Caco-2 (cell line): Measurements from ENCODE around the gene ENO1. TPM values are rescaled to one million over a fixed set of nuclear protein-coding genes. Genes with fewer than 3 reads are reported as not detected.

Experiments used
- BruUV-seq: library from RNA; stranded (reverse); fragments of 400-500 nt; replicated peaks from 2 replicates; lab custom pipeline; 2021; lab: Mats Ljungman, UMichigan
- CTCF ChIA-PET: fragments of 300-600 bp; sonication (Branson Sonifier 250); formaldehyde crosslinking; loops from one replicate; lab custom pipeline; 2022; ENCODE audit warnings: antibody characterized with exemption; lab: Charles Lee
- POLR2A ChIA-PET: fragments of 300-600 bp; sonication (Branson Sonifier 250); formaldehyde crosslinking; loops from one replicate; lab custom pipeline; 2022; ENCODE audit warnings: antibody characterized with exemption; lab: Charles Lee
- DNase-seq, 2 experiments: peaks; one replicate each; pipeline versions ENCODE4 v3.0.0 to v3.0.0-alpha.2; 2020 to 2022
- H3K27me3 ChIP-seq: replicated peaks from 2 replicates; pipeline ENCODE4 v1.6.0; 2011; ENCODE audit warnings: low read length; ENCODE audit not compliant: control insufficient read depth, insufficient read depth
- H3K36me3 ChIP-seq: 2 replicates; pipeline ENCODE4 v1.5.1; 2011; ENCODE audit warnings: low read length; ENCODE audit not compliant: control insufficient read depth, insufficient read depth
- H3K4me1 ChIP-seq: fragments of 250-450 bp; sonication (Bioruptor Pico); 2 replicates; pipeline ENCODE4 v1.5.1; 2020; ENCODE audit warnings: mild to moderate bottlenecking
- H3K4me3 ChIP-seq: 2 replicates; pipeline ENCODE4 v1.5.1; 2011; ENCODE audit warnings: low read depth, mild to moderate bottlenecking, control low read depth, low read length
- H3K9me3 ChIP-seq: fragments of 250-450 bp; sonication (Bioruptor Pico); 2 replicates; pipeline ENCODE4 v1.5.1; 2020; ENCODE audit warnings: mild to moderate bottlenecking, moderate library complexity
- H3K27ac Mint-ChIP-seq: one replicate; pipeline ENCODE4 v1.8.0; 2022; ENCODE audit warnings: mixed read lengths; ENCODE audit not compliant: unreplicated experiment
- H3K27me3 Mint-ChIP-seq: one replicate; pipeline ENCODE4 v1.8.0; 2022; ENCODE audit warnings: mixed read lengths; ENCODE audit not compliant: insufficient read depth, unreplicated experiment
- H3K36me3 Mint-ChIP-seq: one replicate; pipeline ENCODE4 v1.8.0; 2022; ENCODE audit warnings: mild to moderate bottlenecking, mixed read lengths; ENCODE audit not compliant: insufficient read depth, unreplicated experiment
- H3K4me1 Mint-ChIP-seq: one replicate; pipeline ENCODE4 v1.8.0; 2022; ENCODE audit warnings: low read depth, mixed read lengths; ENCODE audit not compliant: unreplicated experiment
- H3K4me3 Mint-ChIP-seq: one replicate; pipeline ENCODE4 v1.8.0; 2022; ENCODE audit warnings: mild to moderate bottlenecking, moderate library complexity, mixed read lengths; ENCODE audit not compliant: unreplicated experiment
- H3K9me3 Mint-ChIP-seq: one replicate; pipeline ENCODE4 v1.8.0; 2022; ENCODE audit warnings: mixed read lengths; ENCODE audit not compliant: unreplicated experiment
- intact Hi-C: fragments of 100-400 bp; cut with micrococcal nuclease; formaldehyde crosslinking; loops from one replicate; pipeline ENCODE4 v1.10.0; 2022; ENCODE audit not compliant: unreplicated experiment
- total RNA-seq: library from RNA; stranded (reverse); gene quantifications from 2 replicates; pipeline ENCODE4 v1.2.3, GENCODE V29; 2022
- TF ChIP-seq, protein P1 (sequence below), 2 experiments: fragments of 200-600 bp in 1 of 2; IDR thresholded peaks; 1 replicate in 1 of 2; 2 replicates in 1 of 2; pipeline versions ENCODE4 v1.5.1 to v1.8.0; 2011 to 2022; ENCODE audit warnings: antibody characterized with exemption in 1 of 2, control low read depth in 1 of 2, inconsistent platforms in 1 of 2, low read depth in 1 of 2, low read length in 1 of 2, mild to moderate bottlenecking in 1 of 2, moderate library complexity in 1 of 2; ENCODE audit not compliant: insufficient read depth in 1 of 2, severe bottlenecking in 1 of 2, unreplicated experiment in 1 of 2

The ENO1 gene
- total RNA-seq, 1 experiment from 2014 or later: 934 TPM

DNA sequence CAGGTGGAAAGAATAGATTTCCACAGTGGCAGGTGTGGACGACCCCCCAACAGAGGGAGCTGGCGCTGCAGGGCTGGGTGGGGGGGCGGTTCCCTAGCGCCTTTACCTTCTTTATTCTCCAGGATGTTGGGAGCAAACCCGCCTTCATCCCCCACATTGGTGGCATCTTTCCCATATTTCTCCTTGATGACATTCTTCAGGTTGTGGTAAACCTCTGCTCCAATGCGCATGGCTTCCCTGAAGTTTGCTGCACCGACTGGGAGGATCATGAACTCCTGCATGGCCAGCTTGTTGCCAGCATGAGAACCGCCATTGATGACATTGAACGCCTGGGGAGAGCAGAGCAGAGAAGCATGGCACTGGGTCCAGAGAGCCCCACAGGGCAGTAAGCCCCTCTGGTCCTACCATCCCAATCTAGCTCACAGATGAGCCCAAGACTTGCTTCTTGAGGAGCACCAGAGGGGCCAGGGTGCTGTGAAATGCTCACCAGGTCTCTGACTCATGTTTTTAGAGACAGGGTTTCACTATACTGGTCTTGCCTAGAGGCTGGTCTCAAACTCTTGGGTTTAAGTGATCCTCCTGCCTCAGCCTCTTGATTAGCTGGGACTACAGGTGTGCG is 12.2 kb downstream of the ENO1 start:
- Histone ChIP-seq H3K36me3 (peaks cover 19% of the 10 kb centered on the region), H3K4me1 (no peaks in the 10 kb centered on the region), H3K27me3 (no peaks in the 10 kb centered on the region), H3K9me3 (no peaks in the 10 kb centered on the region), H3K4me3 (no peak overlapping the region)
- H3K9me3 Mint-ChIP-seq: no peaks in the 10 kb centered on the region
- intact Hi-C loops: no loop called here
- CTCF ChIA-PET: no interaction called here
- no peaks in the 10 kb centered on the region for H3K27me3 Mint-ChIP-seq
- no TSS peak for BruUV-seq
- H3K27ac Mint-ChIP-seq: no peak overlapping the region
- TF ChIP-seq, protein P1, sequence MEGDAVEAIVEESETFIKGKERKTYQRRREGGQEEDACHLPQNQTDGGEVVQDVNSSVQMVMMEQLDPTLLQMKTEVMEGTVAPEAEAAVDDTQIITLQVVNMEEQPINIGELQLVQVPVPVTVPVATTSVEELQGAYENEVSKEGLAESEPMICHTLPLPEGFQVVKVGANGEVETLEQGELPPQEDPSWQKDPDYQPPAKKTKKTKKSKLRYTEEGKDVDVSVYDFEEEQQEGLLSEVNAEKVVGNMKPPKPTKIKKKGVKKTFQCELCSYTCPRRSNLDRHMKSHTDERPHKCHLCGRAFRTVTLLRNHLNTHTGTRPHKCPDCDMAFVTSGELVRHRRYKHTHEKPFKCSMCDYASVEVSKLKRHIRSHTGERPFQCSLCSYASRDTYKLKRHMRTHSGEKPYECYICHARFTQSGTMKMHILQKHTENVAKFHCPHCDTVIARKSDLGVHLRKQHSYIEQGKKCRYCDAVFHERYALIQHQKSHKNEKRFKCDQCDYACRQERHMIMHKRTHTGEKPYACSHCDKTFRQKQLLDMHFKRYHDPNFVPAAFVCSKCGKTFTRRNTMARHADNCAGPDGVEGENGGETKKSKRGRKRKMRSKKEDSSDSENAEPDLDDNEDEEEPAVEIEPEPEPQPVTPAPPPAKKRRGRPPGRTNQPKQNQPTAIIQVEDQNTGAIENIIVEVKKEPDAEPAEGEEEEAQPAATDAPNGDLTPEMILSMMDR (IDR thresholded peaks at IDR 0.05; ENCODE audit: insufficient read depth in 1 of 2, low read depth in 1 of 2, low read length in 1 of 2, severe bottlenecking in 1 of 2, unreplicated experiment in 1 of 2): no peak
- POLR2A ChIA-PET: interaction anchor here (0.6 to 0.7 kb wide), 2 partner anchors 14 kb away, joined by 4 to 7 read pairs; no protein-coding TSS in a partner anchor
- peaks cover 98% of the 10 kb centered on the region for H3K36me3 Mint-ChIP-seq
- DNase-seq: no peak
- no peak overlapping the region for H3K4me3 Mint-ChIP-seq
- H3K4me1 Mint-ChIP-seq: peaks cover 12% of the 10 kb centered on the region

DNA sequence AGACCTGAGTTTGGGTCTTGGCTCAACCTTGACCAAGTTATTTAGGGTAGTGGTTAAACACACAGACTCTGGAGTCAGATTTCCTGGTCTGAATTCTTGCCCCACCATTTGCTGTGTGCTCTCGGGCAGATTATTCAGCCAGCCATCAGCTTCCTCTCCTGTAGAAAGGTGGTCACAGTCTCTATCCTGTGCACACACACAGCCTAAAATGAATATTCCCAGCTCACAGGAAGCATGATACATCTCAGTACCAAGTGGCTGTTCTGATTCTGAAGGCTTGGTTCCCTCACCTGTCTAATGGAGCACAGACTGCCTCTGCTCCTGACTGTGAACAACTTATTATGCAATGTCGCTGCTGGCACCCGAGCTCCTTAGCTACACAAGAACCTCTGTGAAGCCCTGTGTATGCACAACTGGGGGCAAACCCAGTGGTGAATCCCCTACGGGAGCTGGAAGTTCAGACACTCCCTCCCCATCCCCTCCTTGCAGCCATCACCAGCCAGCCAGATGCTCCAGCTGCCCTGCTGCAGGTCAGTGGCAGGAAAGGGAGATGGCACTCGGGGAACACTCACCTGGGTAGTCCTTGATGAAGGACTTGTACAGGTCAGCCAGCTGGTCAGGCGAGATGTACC is 13.7 kb downstream of the ENO1 start:
- CTCF ChIA-PET: no interaction called here
- peaks cover 98% of the 10 kb centered on the region for H3K36me3 Mint-ChIP-seq
- BruUV-seq: no TSS peak

DNA sequence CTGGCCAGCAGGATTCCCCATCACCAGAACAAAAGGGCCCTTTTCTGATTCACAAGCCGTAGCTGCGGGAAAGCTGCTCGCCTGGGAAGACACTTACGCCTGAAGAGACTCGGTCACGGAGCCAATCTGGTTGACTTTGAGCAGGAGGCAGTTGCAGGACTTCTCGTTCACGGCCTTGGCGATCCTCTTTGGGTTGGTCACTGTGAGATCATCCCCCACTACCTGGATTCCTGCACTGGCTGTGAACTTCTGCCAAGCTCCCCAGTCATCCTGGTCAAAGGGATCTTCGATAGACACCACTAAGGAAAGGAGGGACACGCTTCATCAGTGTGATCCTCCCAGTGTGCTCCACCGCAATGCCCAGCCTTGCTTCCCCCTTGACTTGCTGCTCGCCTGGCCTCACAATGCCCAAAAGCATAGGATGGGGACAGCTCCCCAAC is 14.7 kb downstream of the ENO1 start:
- Histone ChIP-seq H3K4me3 (no peak overlapping the region), H3K4me1 (peaks cover 8% of the 10 kb centered on the region), H3K36me3 (peaks cover 20% of the 10 kb centered on the region), H3K9me3 (no peaks in the 10 kb centered on the region), H3K27me3 (no peaks in the 10 kb centered on the region)
- Mint-ChIP-seq H3K27ac (peak overlapping the region; percentile 29), H3K4me3 (no peak overlapping the region), H3K27me3 (no peaks in the 10 kb centered on the region), H3K4me1 (peaks cover 6% of the 10 kb centered on the region), H3K9me3 (no peaks in the 10 kb centered on the region), H3K36me3 (peaks cover 98% of the 10 kb centered on the region)
- POLR2A ChIA-PET: no interaction called here
- TF ChIP-seq, protein P1 (IDR thresholded peaks at IDR 0.05; ENCODE audit: insufficient read depth in 1 of 2, low read depth in 1 of 2, low read length in 1 of 2, severe bottlenecking in 1 of 2, unreplicated experiment in 1 of 2): no peak
- CTCF ChIA-PET: no interaction called here
- intact Hi-C loops: no loop called here
- no TSS peak for BruUV-seq
- DNase-seq: no peak

More for the DNA sequence above, 13.7 kb downstream of the ENO1 start:
- no peak overlapping the region for H3K4me3 Mint-ChIP-seq
- no peaks in the 10 kb centered on the region for H3K9me3 ChIP-seq
- POLR2A ChIA-PET: no interaction called here
- DNase-seq: no peak
- H3K27ac Mint-ChIP-seq: no peak overlapping the region
- TF ChIP-seq, protein P1 (IDR thresholded peaks at IDR 0.05; ENCODE audit: insufficient read depth in 1 of 2, low read depth in 1 of 2, low read length in 1 of 2, severe bottlenecking in 1 of 2, unreplicated experiment in 1 of 2): no peak
- H3K9me3 Mint-ChIP-seq: no peaks in the 10 kb centered on the region
- peaks cover 19% of the 10 kb centered on the region for H3K36me3 ChIP-seq
- H3K27me3 ChIP-seq: no peaks in the 10 kb centered on the region
- H3K4me1 ChIP-seq: no peaks in the 10 kb centered on the region
- no peaks in the 10 kb centered on the region for H3K27me3 Mint-ChIP-seq
- peaks cover 11% of the 10 kb centered on the region for H3K4me1 Mint-ChIP-seq
- intact Hi-C loops: no loop called here
- H3K4me3 ChIP-seq: no peak overlapping the region
